Fibroblast of lung (primary cell): ENCODE measurements around the gene S100A4. TPM values are rescaled to one million over a fixed set of nuclear protein-coding genes. Genes with fewer than 3 reads are reported as not detected.
A peak's percentile ranks its signal among the peaks of the same experiment; 100 is the strongest.

Source experiments
- DNase-seq, 2 donors: peaks; one replicate each; pipeline versions ENCODE4 v3.0.0 to v3.0.0-alpha.2; 2010; ENCODE audit warnings: low read depth in 2 of 2
- H2AFZ ChIP-seq: 2 replicates; pipeline ENCODE4 v1.5.1; 2012; ENCODE audit warnings: low read length, control low read depth, inconsistent platforms
- H3K27ac ChIP-seq: 2 replicates; pipeline ENCODE4 v1.5.1; 2011; ENCODE audit warnings: low read length, control low read depth; ENCODE audit not compliant: insufficient read depth
- H3K27me3 ChIP-seq: 2 replicates; pipeline ENCODE4 v1.5.1; 2011; ENCODE audit warnings: mild to moderate bottlenecking, low read length; ENCODE audit not compliant: control insufficient read depth, insufficient read depth
- H3K36me3 ChIP-seq: 2 replicates; pipeline ENCODE4 v1.5.1; 2011; ENCODE audit warnings: low read length; ENCODE audit not compliant: control insufficient read depth, insufficient read depth
- H3K4me1 ChIP-seq: 2 replicates; pipeline ENCODE4 v1.5.1; 2011; ENCODE audit warnings: low read length; ENCODE audit not compliant: control insufficient read depth, insufficient read depth; ENCODE audit errors: extremely low read depth
- H3K4me2 ChIP-seq: 2 replicates; pipeline ENCODE4 v1.5.1; 2011; ENCODE audit warnings: low read length, control low read depth; ENCODE audit not compliant: insufficient read depth; ENCODE audit errors: extremely low read depth
- H3K4me3 ChIP-seq, 4 experiments: fragments of 200-600 bp in 1 of 4; sonication (generic) in 1 of 4; replicated peaks in 1 of 4; 2 replicates each; pipeline ENCODE4 v1.5.1; 2011 to 2016; ENCODE audit warnings: low read length in 4 of 4, low read depth in 3 of 4, mild to moderate bottlenecking in 3 of 4, control low read depth in 2 of 4, inconsistent platforms in 1 of 4, mixed read lengths in 1 of 4; ENCODE audit not compliant: insufficient read depth in 1 of 4; ENCODE audit errors: control extremely low read depth in 1 of 4
- H3K79me2 ChIP-seq: 2 replicates; pipeline ENCODE4 v1.5.1; 2012; ENCODE audit warnings: mild to moderate bottlenecking, low read length, inconsistent platforms; ENCODE audit not compliant: control insufficient read depth, insufficient read depth
- H3K9ac ChIP-seq: 2 replicates; pipeline ENCODE4 v1.5.1; 2011; ENCODE audit warnings: mild to moderate bottlenecking, low read length, control low read depth; ENCODE audit not compliant: insufficient read depth
- H3K9me3 ChIP-seq: 2 replicates; pipeline ENCODE4 v1.5.1; 2012; ENCODE audit warnings: low read depth, low read length; ENCODE audit not compliant: control insufficient read depth, insufficient read depth
- H4K20me1 ChIP-seq: 2 replicates; pipeline ENCODE4 v1.5.1; 2011; ENCODE audit warnings: low read length; ENCODE audit not compliant: control insufficient read depth, insufficient read depth; ENCODE audit errors: extremely low read depth
- CTCF ChIP-seq, 2 donors: IDR thresholded peaks in 1 of 2; conservative IDR thresholded peaks in 1 of 2; 1 replicate in 1 of 2; 2 replicates in 1 of 2; pipeline ENCODE4 v1.5.1; 2011 to 2012; ENCODE audit warnings: low read length in 2 of 2, control low read depth in 1 of 2, inconsistent platforms in 1 of 2, low read depth in 1 of 2, mild to moderate bottlenecking in 1 of 2
- EZH2 ChIP-seq: IDR thresholded peaks from 2 replicates; pipeline ENCODE4 v1.5.1; 2012; ENCODE audit warnings: low read length, control low read depth, mild to moderate bottlenecking; ENCODE audit errors: missing control alignments
- polyA plus RNA-seq, 2 donors: library from polyadenylated mRNA; depleted of rRNA in 1 of 2; stranded (reverse) in 1 of 2; unstranded in 1 of 2; fragments of >200 nt; gene quantifications; 2 replicates each; pipeline ENCODE4 v1.2.1, GENCODE V29; 2011 to 2012; ENCODE audit warnings: missing spikeins in 1 of 2
- total RNA-seq: library from RNA; depleted of rRNA; stranded (reverse); fragments of >200 nt; gene quantifications from 2 replicates; pipeline ENCODE4 v1.2.1, GENCODE V29; 2014

The S100A4 gene
- total and polyA plus RNA-seq, 2 donors (not counting 1 experiment from before 2014, with no cell fraction given) = 287 to 371 TPM

DNA sequence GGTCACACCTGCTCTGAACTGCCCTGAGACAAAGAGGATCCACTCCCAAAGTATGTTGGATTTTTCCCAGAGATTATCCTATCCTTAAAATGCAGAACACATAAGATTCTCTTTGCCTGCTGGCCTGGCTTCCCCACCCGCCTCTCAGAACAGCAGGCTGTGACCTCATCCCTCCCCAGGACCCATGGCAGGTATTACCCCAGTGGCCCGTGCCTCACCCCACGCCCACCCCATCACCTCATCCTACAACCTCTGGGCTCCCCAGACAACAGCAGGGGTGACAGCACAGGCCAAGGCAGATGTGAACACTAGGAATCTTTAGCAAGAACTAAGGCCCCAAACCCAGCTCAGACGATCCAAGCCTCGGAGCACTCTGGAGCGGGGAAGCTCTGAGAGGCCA, 50.1 kb downstream of the S100A4 start:
- Histone ChIP-seq H3K4me1 (peaks cover 6% of the 10 kb centered on the region), H3K36me3 (no peaks in the 10 kb centered on the region), H2AFZ (no peak overlapping the region), H4K20me1 (no peaks in the 10 kb centered on the region), H3K9me3 (no peaks in the 10 kb centered on the region), H3K27me3 (peaks cover 4% of the 10 kb centered on the region), H3K4me2 (no peak overlapping the region), H3K4me3 (no peak overlapping the region), H3K9ac (no peak overlapping the region), H3K27ac (no peak overlapping the region), H3K79me2 (no peaks in the 10 kb centered on the region)
- no peak for DNase-seq
- TF ChIP-seq CTCF (conservative IDR thresholded peaks at IDR 0.05 in 1 of 2, IDR thresholded peaks at IDR 0.05 in 1 of 2; ENCODE audit: low read depth in 1 of 2, low read length in 2 of 2) = no peak
- no peak for TF ChIP-seq EZH2

GRCh38 chr1:153494976-153495535, 50.5 kb downstream of the S100A4 start:
- H3K79me2 ChIP-seq = no peaks in the 10 kb centered on the region
- peaks cover 6% of the 10 kb centered on the region for H3K4me1 ChIP-seq
- no peaks in the 10 kb centered on the region for H4K20me1 ChIP-seq
- peak; percentile 52 to 70 for DNase-seq
- no peak overlapping the region for H3K4me2 ChIP-seq
- no peak overlapping the region for H3K9ac ChIP-seq
- H3K27me3 ChIP-seq = peaks cover 4% of the 10 kb centered on the region
- TF ChIP-seq CTCF (conservative IDR thresholded peaks at IDR 0.05 in 1 of 2, IDR thresholded peaks at IDR 0.05 in 1 of 2; ENCODE audit: low read depth in 1 of 2, low read length in 2 of 2) (peak; percentile 85 to 97), EZH2 (no peak)
- H3K36me3 ChIP-seq = no peaks in the 10 kb centered on the region
- H3K9me3 ChIP-seq = no peaks in the 10 kb centered on the region
- no peak overlapping the region for H3K27ac ChIP-seq
- no peak overlapping the region for H2AFZ ChIP-seq
- no peak overlapping the region for H3K4me3 ChIP-seq

Other genes starting within 250 kb of the S100A4 start
- gene PGLYRP3, start 232.9 kb downstream of the S100A4 start, total RNA-seq = not detected in 2 replicates
- gene PGLYRP3, start 232.9 kb downstream of the S100A4 start, polyA plus RNA-seq = not detected in 2 replicates
- gene PGLYRP4, start 197.0 kb downstream of the S100A4 start, total RNA-seq = not detected in 2 replicates
- gene PGLYRP4, start 197.0 kb downstream of the S100A4 start, polyA plus RNA-seq = not detected in 2 replicates
- gene S100A9, start 188.0 kb downstream of the S100A4 start, total RNA-seq = not detected in 2 replicates
- gene S100A9, start 188.0 kb downstream of the S100A4 start, polyA plus RNA-seq = not detected in 2 replicates
- not detected in 2 replicates for gene S100A12, start 170.2 kb downstream of the S100A4 start, total RNA-seq
- not detected in 2 replicates for gene S100A12, start 170.2 kb downstream of the S100A4 start, polyA plus RNA-seq
- gene S100A8, start 154.7 kb downstream of the S100A4 start, total RNA-seq = not detected in 2 replicates
- gene S100A8, start 154.7 kb downstream of the S100A4 start, polyA plus RNA-seq = not detected in 2 replicates
- not detected in 2 replicates for gene S100A7A, start 129.3 kb downstream of the S100A4 start, total RNA-seq
- gene S100A7A, start 129.3 kb downstream of the S100A4 start, polyA plus RNA-seq = not detected in 2 replicates
- gene S100A7, start 85.2 kb downstream of the S100A4 start, total RNA-seq = not detected in 2 replicates
- gene S100A7, start 85.2 kb downstream of the S100A4 start, polyA plus RNA-seq = not detected in 2 replicates
- gene S100A6, start 9.8 kb downstream of the S100A4 start, total RNA-seq = 2,061 and 4,042 TPM in 2 replicates
- 1,280 and 2,637 TPM in 2 replicates for gene S100A6, start 9.8 kb downstream of the S100A4 start, polyA plus RNA-seq
- not detected in 2 replicates for gene S100A5, start 4.9 kb downstream of the S100A4 start, total RNA-seq
- 0.20 and 0.24 TPM in 2 replicates for gene S100A5, start 4.9 kb downstream of the S100A4 start, polyA plus RNA-seq
- gene S100A3, start 3.5 kb upstream of the S100A4 start, total RNA-seq = 1.8 and 6.8 TPM in 2 replicates
- gene S100A3, start 3.5 kb upstream of the S100A4 start, polyA plus RNA-seq = 11.5 and 14.8 TPM in 2 replicates
- gene S100A2, start 20.0 kb upstream of the S100A4 start, total RNA-seq = 1.5 and 3.6 TPM in 2 replicates
- 4.8 and 10.3 TPM in 2 replicates for gene S100A2, start 20.0 kb upstream of the S100A4 start, polyA plus RNA-seq
- 121 and 122 TPM in 2 replicates for gene S100A16, start 67.3 kb upstream of the S100A4 start, total RNA-seq
- 182 and 632 TPM in 2 replicates for gene S100A16, start 67.3 kb upstream of the S100A4 start, polyA plus RNA-seq
- 0.26 and 0.33 TPM in 2 replicates for gene S100A14, start 70.5 kb upstream of the S100A4 start, total RNA-seq
- gene S100A14, start 70.5 kb upstream of the S100A4 start, polyA plus RNA-seq = 0.40 and 0.51 TPM in 2 replicates
- 105 and 172 TPM in 2 replicates for gene S100A13, start 81.7 kb upstream of the S100A4 start, total RNA-seq
- gene S100A13, start 81.7 kb upstream of the S100A4 start, polyA plus RNA-seq = 399 TPM in 2 replicates
- 0.17 TPM in 1 of 2 replicates, not detected in the other for gene S100A1, start 82.6 kb upstream of the S100A4 start, total RNA-seq
- 0.98 and 9.7 TPM in 2 replicates for gene S100A1, start 82.6 kb upstream of the S100A4 start, polyA plus RNA-seq
- 22.6 and 34.0 TPM in 2 replicates for gene CHTOP, start 88.3 kb upstream of the S100A4 start, total RNA-seq
- gene CHTOP, start 88.3 kb upstream of the S100A4 start, polyA plus RNA-seq = 47.6 and 52.2 TPM in 2 replicates
- gene SNAPIN, start 112.9 kb upstream of the S100A4 start, total RNA-seq = 72.7 and 76.5 TPM in 2 replicates
- gene SNAPIN, start 112.9 kb upstream of the S100A4 start, polyA plus RNA-seq = 52.0 and 56.8 TPM in 2 replicates
- 129 and 135 TPM in 2 replicates for gene ILF2, start 125.2 kb upstream of the S100A4 start, total RNA-seq
- 235 and 344 TPM in 2 replicates for gene ILF2, start 125.2 kb upstream of the S100A4 start, polyA plus RNA-seq
- gene NPR1, start 132.9 kb upstream of the S100A4 start, total RNA-seq = 0.66 and 2.1 TPM in 2 replicates
- 0.14 and 0.60 TPM in 2 replicates for gene NPR1, start 132.9 kb upstream of the S100A4 start, polyA plus RNA-seq
- 30.0 and 37.3 TPM in 2 replicates for gene INTS3, start 182.2 kb upstream of the S100A4 start, total RNA-seq
- gene INTS3, start 182.2 kb upstream of the S100A4 start, polyA plus RNA-seq = 31.4 and 42.2 TPM in 2 replicates
- 30.6 and 34.4 TPM in 2 replicates for gene SLC27A3, start 229.6 kb upstream of the S100A4 start, total RNA-seq
- 9.3 and 9.7 TPM in 2 replicates for gene SLC27A3, start 229.6 kb upstream of the S100A4 start, polyA plus RNA-seq